DOHH2 (cell line): ENCODE results near the gene FHOD3.
A peak's percentile ranks its signal among the peaks of the same experiment; 100 is the strongest.

Experiments
- H3F3A ChIP-seq: fragments of 200-600 bp; sonication (generic), shearing (Covaris generic); 2 replicates; pipeline ENCODE4 v1.6.0; 2016; ENCODE audit warnings: antibody characterized with exemption, mild to moderate bottlenecking; ENCODE audit not compliant: control insufficient read depth, insufficient read depth
- H3K27ac ChIP-seq: fragments of 200-600 bp; sonication (generic); 2 replicates; pipeline ENCODE4 v1.5.1; 2014; ENCODE audit warnings: low read depth, mild to moderate bottlenecking, low read length, moderate library complexity
- H3K27me3 ChIP-seq: fragments of 200-600 bp; sonication (generic); 2 replicates; pipeline ENCODE4 v1.6.1; 2014; ENCODE audit warnings: mild to moderate bottlenecking, low read length, mixed read lengths; ENCODE audit not compliant: control insufficient read depth
- H3K36me3 ChIP-seq: fragments of 200-600 bp; sonication (generic); 2 replicates; pipeline ENCODE4 v1.6.1; 2014; ENCODE audit warnings: mild to moderate bottlenecking, low read length, moderate library complexity, mixed read lengths; ENCODE audit not compliant: control insufficient read depth
- H3K4me1 ChIP-seq: fragments of 200-600 bp; sonication (generic); 2 replicates; pipeline ENCODE4 v1.6.1; 2014; ENCODE audit warnings: mild to moderate bottlenecking, low read length, mixed read lengths; ENCODE audit not compliant: control insufficient read depth
- H3K4me2 ChIP-seq: fragments of 200-600 bp; sonication (generic); 2 replicates; pipeline ENCODE4 v1.6.0; 2014; ENCODE audit warnings: mild to moderate bottlenecking, low read length, moderate library complexity
- H3K4me3 ChIP-seq: fragments of 200-600 bp; sonication (generic); 2 replicates; pipeline ENCODE4 v1.5.1; 2014; ENCODE audit warnings: mild to moderate bottlenecking, low read length, mixed read lengths
- H3K79me2 ChIP-seq: fragments of 200-600 bp; sonication (generic); 2 replicates; pipeline ENCODE4 v1.6.1; 2014; ENCODE audit warnings: mild to moderate bottlenecking, low read length, mixed read lengths; ENCODE audit not compliant: control insufficient read depth
- H3K9me2 ChIP-seq: fragments of 200-600 bp; sonication (generic); replicated peaks from 2 replicates; pipeline ENCODE4 v1.6.1; 2014; ENCODE audit warnings: mild to moderate bottlenecking, low read length, mixed read lengths; ENCODE audit not compliant: control insufficient read depth
- H3K9me3 ChIP-seq: fragments of 200-600 bp; sonication (generic); 2 replicates; pipeline ENCODE4 v1.6.1; 2014; ENCODE audit warnings: antibody characterized with exemption, low read length, mixed read lengths; ENCODE audit not compliant: control insufficient read depth, insufficient read depth
- H4K20me1 ChIP-seq: fragments of 200-600 bp; sonication (generic); 2 replicates; pipeline ENCODE4 v1.6.0; 2014; ENCODE audit warnings: low read depth, mild to moderate bottlenecking, antibody characterized with exemption, low read length, moderate library complexity; ENCODE audit not compliant: control insufficient read depth, insufficient read depth
- EZH2phosphoT487 ChIP-seq: fragments of 200-600 bp; sonication (generic); IDR thresholded peaks from 2 replicates; pipeline ENCODE4 v1.6.1; 2017; ENCODE audit warnings: borderline replicate concordance, mild to moderate bottlenecking, antibody characterized with exemption, low read length, moderate library complexity, mixed read lengths
- TF ChIP-seq, protein P1 (sequence below): fragments of 200-600 bp; sonication (generic); IDR thresholded peaks from one replicate; pipeline ENCODE4 v1.5.1; 2014; ENCODE audit warnings: antibody characterized with exemption, mild to moderate bottlenecking, low read depth, low read length; ENCODE audit not compliant: poor library complexity, severe bottlenecking

FHOD3 gene

DNA sequence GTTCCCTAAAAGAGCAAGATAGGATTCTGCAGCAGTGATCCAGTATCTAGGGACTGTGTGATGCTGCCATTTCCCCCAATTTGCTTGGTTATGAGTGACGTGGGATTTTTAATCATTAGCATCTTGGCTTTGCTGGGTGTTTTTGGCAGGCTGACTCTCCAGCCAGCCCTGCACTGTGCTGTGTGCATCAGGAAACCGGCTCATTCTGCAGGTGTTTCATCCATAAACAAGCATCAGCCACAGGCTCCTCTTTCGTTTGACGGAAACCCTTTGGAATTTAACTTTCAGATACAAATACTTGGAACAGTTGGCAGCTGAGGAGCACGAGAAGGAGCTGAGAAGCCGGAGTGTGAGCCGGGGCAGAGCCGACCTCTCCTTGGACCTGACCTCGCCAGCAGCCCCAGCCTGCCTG is 395.4 kb downstream of the FHOD3 start:
- Histone ChIP-seq H3K27me3 (no peaks in the 10 kb centered on the region), H3K79me2 (peaks cover 51% of the 10 kb centered on the region), H3K9me3 (no peaks in the 10 kb centered on the region), H3K4me1 (peaks cover 94% of the 10 kb centered on the region), H3K9me2 (no peaks in the 10 kb centered on the region), H3K4me3 (peak overlapping the region; percentile 77), H3K4me2 (peak overlapping the region; percentile 82), H3K27ac (peak overlapping the region; percentile 72), H4K20me1 (no peaks in the 10 kb centered on the region), H3F3A (peaks cover 6% of the 10 kb centered on the region; the same call in 1 of the 2 replicates), H3K36me3 (peaks cover 7% of the 10 kb centered on the region; the same call in 1 of the 2 replicates)
- TF ChIP-seq EZH2phosphoT487: no peak
- TF ChIP-seq, protein P1, sequence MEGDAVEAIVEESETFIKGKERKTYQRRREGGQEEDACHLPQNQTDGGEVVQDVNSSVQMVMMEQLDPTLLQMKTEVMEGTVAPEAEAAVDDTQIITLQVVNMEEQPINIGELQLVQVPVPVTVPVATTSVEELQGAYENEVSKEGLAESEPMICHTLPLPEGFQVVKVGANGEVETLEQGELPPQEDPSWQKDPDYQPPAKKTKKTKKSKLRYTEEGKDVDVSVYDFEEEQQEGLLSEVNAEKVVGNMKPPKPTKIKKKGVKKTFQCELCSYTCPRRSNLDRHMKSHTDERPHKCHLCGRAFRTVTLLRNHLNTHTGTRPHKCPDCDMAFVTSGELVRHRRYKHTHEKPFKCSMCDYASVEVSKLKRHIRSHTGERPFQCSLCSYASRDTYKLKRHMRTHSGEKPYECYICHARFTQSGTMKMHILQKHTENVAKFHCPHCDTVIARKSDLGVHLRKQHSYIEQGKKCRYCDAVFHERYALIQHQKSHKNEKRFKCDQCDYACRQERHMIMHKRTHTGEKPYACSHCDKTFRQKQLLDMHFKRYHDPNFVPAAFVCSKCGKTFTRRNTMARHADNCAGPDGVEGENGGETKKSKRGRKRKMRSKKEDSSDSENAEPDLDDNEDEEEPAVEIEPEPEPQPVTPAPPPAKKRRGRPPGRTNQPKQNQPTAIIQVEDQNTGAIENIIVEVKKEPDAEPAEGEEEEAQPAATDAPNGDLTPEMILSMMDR: no peak

DNA sequence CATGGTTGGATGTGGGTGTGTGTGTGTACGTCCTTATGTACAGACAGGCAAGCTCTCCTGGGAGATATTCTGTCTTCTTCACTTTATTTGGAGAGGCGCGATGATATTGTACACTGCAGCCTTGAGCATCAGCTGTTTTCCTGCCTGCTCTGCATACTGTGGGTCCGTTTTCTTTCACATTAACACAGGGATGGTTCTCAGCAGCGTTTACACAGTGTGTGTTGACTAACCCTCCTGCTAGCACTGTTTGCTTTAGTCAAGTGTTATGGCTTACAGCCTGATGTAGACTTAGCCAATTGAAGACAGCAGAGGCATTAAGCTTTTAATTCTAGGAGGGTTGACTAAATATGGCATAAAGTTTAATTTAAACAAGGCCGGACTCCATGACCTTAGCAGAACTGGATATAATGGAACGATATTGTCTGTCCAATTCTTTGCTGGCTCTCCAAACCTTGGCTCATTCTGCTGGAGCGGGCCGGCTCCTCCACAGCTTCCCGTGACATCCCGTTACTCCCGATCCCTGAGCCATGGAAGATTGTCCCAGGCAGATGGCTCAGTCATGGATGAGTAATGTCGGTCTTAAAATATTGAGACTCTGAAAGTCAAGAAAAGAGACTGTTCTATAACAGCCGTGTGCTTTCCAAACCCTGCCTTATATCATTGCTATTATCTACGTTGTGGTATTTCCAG is 396.6 kb downstream of the FHOD3 start:
- peaks cover 88% of the 10 kb centered on the region for H3K4me1 ChIP-seq
- TF ChIP-seq, protein P1: no peak
- TF ChIP-seq EZH2phosphoT487: no peak
- H3K4me3 ChIP-seq: peak overlapping the region; percentile 77
- H3K27ac ChIP-seq: peak overlapping the region; percentile 72
- peak overlapping the region; percentile 82 for H3K4me2 ChIP-seq
- peaks cover 61% of the 10 kb centered on the region for H3K79me2 ChIP-seq
- no peaks in the 10 kb centered on the region for H3K27me3 ChIP-seq
- no peaks in the 10 kb centered on the region for H3K9me3 ChIP-seq
- no peaks in the 10 kb centered on the region for H4K20me1 ChIP-seq
- no peaks in the 10 kb centered on the region for H3K9me2 ChIP-seq
- H3F3A ChIP-seq: peaks cover 6% of the 10 kb centered on the region; the same call in 1 of the 2 replicates
- H3K36me3 ChIP-seq: peaks cover 7% of the 10 kb centered on the region

DNA sequence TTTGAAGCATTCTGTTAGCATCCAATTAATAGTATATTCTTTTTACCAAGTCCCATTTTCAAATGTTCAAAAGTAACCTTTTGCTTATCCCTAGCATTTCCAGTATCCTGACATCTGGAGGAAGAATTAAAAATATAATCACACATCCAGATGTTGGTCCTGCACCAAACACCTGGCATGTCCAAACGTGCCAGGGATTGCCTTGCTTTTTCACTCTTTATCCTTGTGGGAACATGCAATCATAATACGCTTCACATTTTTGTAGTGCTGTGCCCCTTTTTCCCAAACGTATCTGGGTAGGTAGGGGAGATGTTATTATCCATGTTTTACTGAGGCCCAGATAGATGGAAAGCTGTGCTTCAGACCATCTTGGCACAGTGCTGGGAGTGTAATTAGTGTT is 398.3 kb downstream of the FHOD3 start:
- Histone ChIP-seq H3K4me1 (peaks cover 81% of the 10 kb centered on the region), H3K27ac (no peak overlapping the region), H3F3A (peaks cover 6% of the 10 kb centered on the region; the same call in 1 of the 2 replicates), H3K36me3 (peaks cover 11% of the 10 kb centered on the region), H3K4me2 (peak overlapping the region; percentile 82), H3K79me2 (peaks cover 77% of the 10 kb centered on the region), H3K9me2 (no peaks in the 10 kb centered on the region), H3K27me3 (no peaks in the 10 kb centered on the region), H3K4me3 (peak overlapping the region; percentile 77), H3K9me3 (no peaks in the 10 kb centered on the region), H4K20me1 (no peaks in the 10 kb centered on the region)
- TF ChIP-seq, protein P1: no peak
- no peak for TF ChIP-seq EZH2phosphoT487
